Transverse colon (tissue), 4 donors: ENCODE measurements around the gene DPYD.

Experiments used
- CTCF ChIP-seq, 5 experiments: fragments of 200-600 bp in 3 of 5; fragments of 450-650 bp in 2 of 5; sonication (generic) in 3 of 5; IDR thresholded peaks; 1 replicate in 2 of 5; 2 replicates in 3 of 5; pipeline ENCODE4 v1.5.1; 2016 to 2017; ENCODE audit warnings: antibody characterized with exemption in 5 of 5, inconsistent platforms in 3 of 5, mild to moderate bottlenecking in 2 of 5, moderate library complexity in 1 of 5
- EP300 ChIP-seq: sonication (generic); formaldehyde crosslinking; IDR thresholded peaks from one replicate; pipeline ENCODE4 v1.6.1; 2017; ENCODE audit warnings: antibody characterized with exemption, low read depth
- POLR2A ChIP-seq: fragments of 450-650 bp; IDR thresholded peaks from one replicate; pipeline ENCODE4 v1.6.1; 2016; ENCODE audit warnings: antibody characterized with exemption, mild to moderate bottlenecking, moderate library complexity
- POLR2AphosphoS5 ChIP-seq, 3 donors: sonication (generic); formaldehyde crosslinking; IDR thresholded peaks; one replicate each; pipeline ENCODE4 v1.6.1; 2016; ENCODE audit warnings: antibody characterized with exemption in 3 of 3

- TF ChIP-seq CTCF (IDR thresholded peaks at IDR 0.05) = no peak
- no peak for TF ChIP-seq POLR2A
- no peak for TF ChIP-seq POLR2AphosphoS5 (IDR thresholded peaks at IDR 0.05)
- TF ChIP-seq EP300 = no peak
These were observed 638.9 kb downstream of the DPYD start for GRCh38 chr1:97281962-97282361.
